Smooth muscle cell (in vitro differentiated cells): ENCODE results near the gene COQ10A. TPM values are rescaled to one million over a fixed set of nuclear protein-coding genes. Genes with fewer than 3 reads are reported as not detected.
A peak's percentile ranks its signal among the peaks of the same experiment; 100 is the strongest.
"Not testable (repeated sequence)": the region's sequence is repeated elsewhere in the genome, so short reads cannot be mapped to it uniquely, and the experiment has no call there.

Experiments used
- DNase-seq: peaks from one replicate; lab custom pipeline; 2025; ENCODE audit not compliant: unreplicated experiment; lab: John Stamatoyannopoulos, UW
- H2AFZ ChIP-seq: fragments of 200-600 bp; sonication (generic); 2 replicates; pipeline ENCODE4 v1.6.0; 2016; ENCODE audit warnings: antibody characterized with exemption, low read depth, mild to moderate bottlenecking
- H3F3A ChIP-seq: fragments of 200-600 bp; sonication (generic); 2 replicates; pipeline ENCODE4 v1.6.0; 2017; ENCODE audit warnings: antibody characterized with exemption, low read depth
- H3K27ac ChIP-seq: fragments of 200-600 bp; sonication (generic); 2 replicates; pipeline ENCODE4 v1.5.1; 2016; ENCODE audit warnings: low read depth, mild to moderate bottlenecking
- H3K27me3 ChIP-seq: fragments of 200-600 bp; sonication (generic); 2 replicates; pipeline ENCODE4 v1.6.1; 2016; ENCODE audit warnings: low read depth, mild to moderate bottlenecking
- H3K36me3 ChIP-seq: fragments of 200-600 bp; sonication (generic); 2 replicates; pipeline ENCODE4 v1.5.1; 2016; ENCODE audit warnings: low read depth
- H3K4me1 ChIP-seq: fragments of 200-600 bp; sonication (generic); 2 replicates; pipeline ENCODE4 v1.5.1; 2016; ENCODE audit warnings: low read depth
- H3K4me2 ChIP-seq: fragments of 200-600 bp; sonication (generic); 2 replicates; pipeline ENCODE4 v1.6.0; 2016; ENCODE audit warnings: mild to moderate bottlenecking
- H3K4me3 ChIP-seq: fragments of 200-600 bp; sonication (generic); 2 replicates; pipeline ENCODE4 v1.5.1; 2016; ENCODE audit warnings: mild to moderate bottlenecking
- H3K79me2 ChIP-seq: fragments of 200-600 bp; sonication (generic); 2 replicates; pipeline ENCODE4 v1.6.0; 2016; ENCODE audit warnings: low read depth, mild to moderate bottlenecking
- H3K9ac ChIP-seq: fragments of 200-600 bp; sonication (generic); 2 replicates; pipeline ENCODE4 v1.6.0; 2016; ENCODE audit warnings: low read depth
- H3K9me3 ChIP-seq: fragments of 200-600 bp; sonication (generic); replicated peaks from 2 replicates; pipeline ENCODE4 v1.5.1; 2016; ENCODE audit warnings: low read depth
- H4K20me1 ChIP-seq: fragments of 200-600 bp; sonication (generic); 2 replicates; pipeline ENCODE4 v1.6.0; 2016; ENCODE audit warnings: low read depth
- WGBS: methylation state at CpG from one replicate; pipeline ENCODE4 v1.1.7; 2016; ENCODE audit warnings: low lambda C conversion rate; 5-methylcytosine and 5-hydroxymethylcytosine counted together
- polyA plus RNA-seq: library from polyadenylated mRNA; unstranded; fragments of >200 nt; fragmentation: Nextera tagmentation; extraction: Ambion mirVana; gene quantifications from 2 replicates; pipeline ENCODE4 v1.2.1, GENCODE V29; 2016
- total RNA-seq: library from RNA; depleted of rRNA; stranded (reverse); fragments of >200 nt; gene quantifications from 2 replicates; pipeline ENCODE4 v1.2.3, GENCODE V29; 2014
- TF ChIP-seq, protein P1 (sequence below): fragments of 200-600 bp; sonication (generic); IDR thresholded peaks from 2 replicates; pipeline ENCODE4 v1.5.1; 2017; ENCODE audit warnings: borderline replicate concordance, mild to moderate bottlenecking, antibody characterized with exemption; ENCODE audit not compliant: insufficient read depth, poor library complexity, severe bottlenecking

Gene COQ10A
- total and polyA plus RNA-seq, 2 experiments from 2014 or later, result 9.8 to 11.0 TPM

DNA sequence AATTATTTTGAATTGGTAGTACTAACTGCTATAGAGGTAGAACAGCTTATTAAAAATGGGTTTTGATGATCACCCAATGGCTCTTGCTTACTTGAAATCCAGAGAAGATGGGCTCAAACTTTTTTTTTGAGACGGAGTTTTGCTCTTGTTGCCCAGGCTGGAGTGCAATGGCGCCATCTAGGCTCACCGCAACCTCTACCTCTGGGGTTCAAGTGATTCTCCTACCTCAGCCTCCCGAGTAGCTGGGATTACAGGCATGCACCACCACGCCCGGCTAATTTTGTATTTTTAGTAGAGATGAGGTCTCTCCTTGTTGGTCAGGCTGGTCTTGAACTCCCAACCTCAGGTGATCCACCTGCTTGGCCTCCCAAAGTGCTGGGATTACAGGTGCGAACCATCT lies 3.8 kb upstream of the COQ10A start:
- H3K9me3 ChIP-seq, H3F3A ChIP-seq, DNase-seq, H2AFZ ChIP-seq, H3K4me3 ChIP-seq, H3K27me3 ChIP-seq, H3K9ac ChIP-seq, H3K4me2 ChIP-seq, H3K36me3 ChIP-seq, H3K27ac ChIP-seq, H4K20me1 ChIP-seq, H3K4me1 ChIP-seq, H3K79me2 ChIP-seq: not testable (repeated sequence)
- 90% methylated on average over 7 of the region's 7 CpGs for WGBS
- TF ChIP-seq, protein P1, sequence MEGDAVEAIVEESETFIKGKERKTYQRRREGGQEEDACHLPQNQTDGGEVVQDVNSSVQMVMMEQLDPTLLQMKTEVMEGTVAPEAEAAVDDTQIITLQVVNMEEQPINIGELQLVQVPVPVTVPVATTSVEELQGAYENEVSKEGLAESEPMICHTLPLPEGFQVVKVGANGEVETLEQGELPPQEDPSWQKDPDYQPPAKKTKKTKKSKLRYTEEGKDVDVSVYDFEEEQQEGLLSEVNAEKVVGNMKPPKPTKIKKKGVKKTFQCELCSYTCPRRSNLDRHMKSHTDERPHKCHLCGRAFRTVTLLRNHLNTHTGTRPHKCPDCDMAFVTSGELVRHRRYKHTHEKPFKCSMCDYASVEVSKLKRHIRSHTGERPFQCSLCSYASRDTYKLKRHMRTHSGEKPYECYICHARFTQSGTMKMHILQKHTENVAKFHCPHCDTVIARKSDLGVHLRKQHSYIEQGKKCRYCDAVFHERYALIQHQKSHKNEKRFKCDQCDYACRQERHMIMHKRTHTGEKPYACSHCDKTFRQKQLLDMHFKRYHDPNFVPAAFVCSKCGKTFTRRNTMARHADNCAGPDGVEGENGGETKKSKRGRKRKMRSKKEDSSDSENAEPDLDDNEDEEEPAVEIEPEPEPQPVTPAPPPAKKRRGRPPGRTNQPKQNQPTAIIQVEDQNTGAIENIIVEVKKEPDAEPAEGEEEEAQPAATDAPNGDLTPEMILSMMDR, result peak; percentile 5

DNA sequence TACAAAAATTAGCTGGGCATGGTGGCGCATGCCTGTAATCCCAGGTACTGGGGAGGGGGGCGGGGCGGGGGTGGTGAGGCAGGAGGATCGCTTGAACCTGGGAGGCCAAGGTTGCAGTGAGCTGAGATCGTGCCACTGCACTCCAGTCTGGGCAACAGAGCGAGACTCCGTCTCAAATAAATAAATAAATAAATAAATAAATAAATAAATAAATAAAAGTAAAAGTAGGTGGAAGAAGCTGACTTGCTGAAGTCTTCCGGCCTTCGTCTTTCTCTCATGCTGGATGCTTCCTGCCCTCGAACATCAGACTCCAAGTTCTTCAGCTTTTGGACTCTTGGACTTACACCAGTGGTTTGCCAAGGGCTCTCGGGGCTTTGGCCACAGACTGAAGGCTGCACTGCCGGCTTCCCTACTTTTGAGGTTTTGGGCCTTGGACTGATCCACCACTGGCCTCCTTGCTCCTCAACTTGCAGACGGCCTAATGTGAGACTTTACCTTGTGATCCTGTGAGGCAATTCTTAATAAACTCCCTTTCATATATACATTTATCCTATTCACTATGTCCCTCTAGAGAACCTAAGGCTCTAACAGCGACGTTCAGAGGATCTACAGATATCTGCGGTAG lies 562 bp upstream of the COQ10A start:
- Histone ChIP-seq H3K9ac (peak overlapping the region; percentile 88), H3F3A (peaks cover 14% of the 10 kb centered on the region), H2AFZ (peak overlapping the region; percentile 85), H3K4me3 (peak overlapping the region; percentile 76), H3K4me2 (peak overlapping the region; percentile 90), H3K27ac (peak overlapping the region; percentile 90)
- H3K79me2 ChIP-seq, H3K9me3 ChIP-seq, H3K36me3 ChIP-seq, DNase-seq, H4K20me1 ChIP-seq, H3K27me3 ChIP-seq, H3K4me1 ChIP-seq: not testable (repeated sequence)
- WGBS, result 71% methylated on average over 16 of the region's 16 CpGs

DNA sequence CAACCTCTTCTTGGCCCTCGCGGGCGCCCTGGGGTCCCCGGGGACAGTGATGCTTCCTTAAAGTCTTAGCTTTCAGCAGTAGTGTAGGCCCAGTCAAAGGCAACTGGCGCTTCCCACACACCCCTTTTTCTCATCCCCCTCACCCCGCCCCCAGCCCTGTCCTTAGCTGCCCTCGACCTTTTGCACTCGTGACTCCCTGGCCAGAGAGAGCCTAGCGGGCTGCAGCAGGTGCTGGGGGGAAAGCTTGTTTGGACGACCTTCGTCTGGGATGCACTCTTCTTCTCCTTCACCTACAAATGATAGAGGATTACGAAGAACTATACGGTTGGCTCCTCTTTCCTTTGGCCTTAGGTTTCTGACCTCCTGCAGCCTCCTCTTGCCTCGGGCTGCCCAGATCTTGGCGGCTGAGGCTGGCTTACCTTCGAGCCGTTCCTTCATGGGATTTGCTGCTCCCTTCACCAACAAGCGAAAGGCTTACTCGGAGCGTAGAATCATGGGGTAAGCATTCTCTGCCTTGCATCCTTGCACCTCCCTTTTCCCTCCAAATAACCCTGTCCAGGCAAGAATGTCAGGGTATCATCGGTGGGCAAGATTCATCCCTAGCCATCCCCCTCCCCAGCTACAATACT lies 815 bp downstream of the COQ10A start:
- WGBS, result 34% methylated on average over 19 of the region's 21 CpGs
- peaks cover 21% of the 10 kb centered on the region for H3F3A ChIP-seq

DNA sequence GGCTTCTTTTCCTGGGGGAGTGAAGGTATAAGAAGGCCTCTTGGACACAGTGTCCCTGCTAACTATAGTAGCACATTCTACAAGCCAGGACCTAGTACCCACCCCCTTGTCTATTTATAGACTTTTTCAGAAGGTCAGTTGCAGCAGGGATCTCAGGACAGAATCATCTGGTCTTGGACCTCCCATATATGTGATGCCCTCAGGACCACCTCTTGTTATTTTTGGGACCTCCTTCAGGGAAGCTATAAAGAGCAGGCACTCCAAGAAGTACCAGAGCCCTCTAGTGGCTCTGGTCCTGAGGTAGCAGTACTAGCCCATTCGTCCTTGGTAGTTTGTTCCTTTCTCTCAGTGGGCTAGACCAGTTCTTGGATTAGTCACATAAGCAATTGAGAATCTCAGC lies 4.3 kb downstream of the COQ10A start:
- Histone ChIP-seq H3K36me3 (peaks cover 14% of the 10 kb centered on the region), H3K27me3 (no peaks in the 10 kb centered on the region), H3K79me2 (no peaks in the 10 kb centered on the region), H4K20me1 (no peaks in the 10 kb centered on the region), H3K4me2 (no peak overlapping the region), H3F3A (peaks cover 21% of the 10 kb centered on the region), H3K9me3 (no peaks in the 10 kb centered on the region), H3K27ac (no peak overlapping the region), H2AFZ (no peak overlapping the region), H3K9ac (no peak overlapping the region), H3K4me1 (peaks cover 4% of the 10 kb centered on the region), H3K4me3 (no peak overlapping the region)
- DNase-seq, result no peak
- TF ChIP-seq, protein P1, result peak; percentile 9
- WGBS, result 33% methylated on average over 1 of the region's 1 CpG

More for the DNA sequence above, 815 bp downstream of the COQ10A start:
- H3K9me3 ChIP-seq, result no peaks in the 10 kb centered on the region
- TF ChIP-seq, protein P1, result no peak
- H3K4me1 ChIP-seq, result peaks cover 4% of the 10 kb centered on the region
- H3K4me3 ChIP-seq, result peak overlapping the region; percentile 76
- peak overlapping the region; percentile 88 for H3K9ac ChIP-seq
- H3K79me2 ChIP-seq, result no peaks in the 10 kb centered on the region
- no peak overlapping the region for H3K27ac ChIP-seq
- no peaks in the 10 kb centered on the region for H3K27me3 ChIP-seq
- H3K4me2 ChIP-seq, result peak overlapping the region; percentile 90
- DNase-seq, result no peak
- no peaks in the 10 kb centered on the region for H4K20me1 ChIP-seq
- H2AFZ ChIP-seq, result peak overlapping the region; percentile 85
- H3K36me3 ChIP-seq, result no peaks in the 10 kb centered on the region

DNA sequence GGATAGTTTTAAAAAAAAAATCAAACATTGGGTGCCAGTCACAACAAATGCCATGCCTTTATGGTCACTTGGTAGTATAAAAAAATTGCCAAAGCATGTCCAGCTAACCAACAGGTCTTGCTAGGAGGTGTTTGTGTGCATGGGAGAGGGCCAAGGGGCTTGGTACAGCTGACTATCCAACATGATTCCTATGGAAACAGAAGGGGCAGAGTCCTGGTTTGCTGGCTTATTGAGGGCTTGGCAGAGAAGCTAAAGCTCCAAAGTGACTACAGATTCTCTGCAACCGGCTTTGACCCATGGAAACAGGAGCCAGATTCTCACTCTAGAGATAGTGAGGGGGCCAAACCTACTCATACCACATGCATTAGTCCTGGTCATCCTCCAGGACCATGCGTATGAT lies 5.7 kb downstream of the COQ10A start:
- not testable (repeated sequence) for DNase-seq, H4K20me1 ChIP-seq, H3K9ac ChIP-seq, H3K9me3 ChIP-seq, H3K4me2 ChIP-seq, H3K4me3 ChIP-seq, H2AFZ ChIP-seq, H3K79me2 ChIP-seq, H3K27me3 ChIP-seq, H3K4me1 ChIP-seq, H3K27ac ChIP-seq
- H3F3A ChIP-seq, result peaks cover 21% of the 10 kb centered on the region
- peaks cover 14% of the 10 kb centered on the region for H3K36me3 ChIP-seq
- 93% methylated on average over 2 of the region's 2 CpGs for WGBS
